ENCODE results near the gene TCHH.

Gene TCHH

GRCh38 chr1:152111515-152111968 lies 3.7 kb downstream of the TCHH start (continued):
- TF ChIP-seq, protein P1, sequence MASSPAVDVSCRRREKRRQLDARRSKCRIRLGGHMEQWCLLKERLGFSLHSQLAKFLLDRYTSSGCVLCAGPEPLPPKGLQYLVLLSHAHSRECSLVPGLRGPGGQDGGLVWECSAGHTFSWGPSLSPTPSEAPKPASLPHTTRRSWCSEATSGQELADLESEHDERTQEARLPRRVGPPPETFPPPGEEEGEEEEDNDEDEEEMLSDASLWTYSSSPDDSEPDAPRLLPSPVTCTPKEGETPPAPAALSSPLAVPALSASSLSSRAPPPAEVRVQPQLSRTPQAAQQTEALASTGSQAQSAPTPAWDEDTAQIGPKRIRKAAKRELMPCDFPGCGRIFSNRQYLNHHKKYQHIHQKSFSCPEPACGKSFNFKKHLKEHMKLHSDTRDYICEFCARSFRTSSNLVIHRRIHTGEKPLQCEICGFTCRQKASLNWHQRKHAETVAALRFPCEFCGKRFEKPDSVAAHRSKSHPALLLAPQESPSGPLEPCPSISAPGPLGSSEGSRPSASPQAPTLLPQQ (tag by site-specific recombination; IDR thresholded peaks at IDR 0.05), result 0 out of 2 replicates have a peak, but pooled peaks have one; percentile 41
- peak; percentile 51 for TF ChIP-seq FEZF1 (tag by site-specific recombination; IDR thresholded peaks at IDR 0.05)
- TF ChIP-seq ZNF140 (tag by site-specific recombination; IDR thresholded peaks at IDR 0.05), result no peak
- peak; percentile 13; the same call in 1 of the 2 replicates for TF ChIP-seq ZNF629 (tag by site-specific recombination; IDR thresholded peaks at IDR 0.05)
- TF ChIP-seq, protein P2, sequence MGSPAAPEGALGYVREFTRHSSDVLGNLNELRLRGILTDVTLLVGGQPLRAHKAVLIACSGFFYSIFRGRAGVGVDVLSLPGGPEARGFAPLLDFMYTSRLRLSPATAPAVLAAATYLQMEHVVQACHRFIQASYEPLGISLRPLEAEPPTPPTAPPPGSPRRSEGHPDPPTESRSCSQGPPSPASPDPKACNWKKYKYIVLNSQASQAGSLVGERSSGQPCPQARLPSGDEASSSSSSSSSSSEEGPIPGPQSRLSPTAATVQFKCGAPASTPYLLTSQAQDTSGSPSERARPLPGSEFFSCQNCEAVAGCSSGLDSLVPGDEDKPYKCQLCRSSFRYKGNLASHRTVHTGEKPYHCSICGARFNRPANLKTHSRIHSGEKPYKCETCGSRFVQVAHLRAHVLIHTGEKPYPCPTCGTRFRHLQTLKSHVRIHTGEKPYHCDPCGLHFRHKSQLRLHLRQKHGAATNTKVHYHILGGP (tag by site-specific recombination; IDR thresholded peaks at IDR 0.05), result 0 out of 2 replicates have a peak, but pooled peaks have one; percentile 9
- TF ChIP-seq KLF16 (tag by site-specific recombination; IDR thresholded peaks at IDR 0.05), result peak; percentile 68
- no peak for TF ChIP-seq ZNF571 (tag by site-specific recombination; IDR thresholded peaks at IDR 0.05)
- no peak for TF ChIP-seq MYNN (tag by site-specific recombination; IDR thresholded peaks at IDR 0.05; ENCODE audit: borderline replicate concordance)
- TF ChIP-seq ZNF114 (tag by site-specific recombination; IDR thresholded peaks at IDR 0.05), result no peak
- TF ChIP-seq, protein P3, sequence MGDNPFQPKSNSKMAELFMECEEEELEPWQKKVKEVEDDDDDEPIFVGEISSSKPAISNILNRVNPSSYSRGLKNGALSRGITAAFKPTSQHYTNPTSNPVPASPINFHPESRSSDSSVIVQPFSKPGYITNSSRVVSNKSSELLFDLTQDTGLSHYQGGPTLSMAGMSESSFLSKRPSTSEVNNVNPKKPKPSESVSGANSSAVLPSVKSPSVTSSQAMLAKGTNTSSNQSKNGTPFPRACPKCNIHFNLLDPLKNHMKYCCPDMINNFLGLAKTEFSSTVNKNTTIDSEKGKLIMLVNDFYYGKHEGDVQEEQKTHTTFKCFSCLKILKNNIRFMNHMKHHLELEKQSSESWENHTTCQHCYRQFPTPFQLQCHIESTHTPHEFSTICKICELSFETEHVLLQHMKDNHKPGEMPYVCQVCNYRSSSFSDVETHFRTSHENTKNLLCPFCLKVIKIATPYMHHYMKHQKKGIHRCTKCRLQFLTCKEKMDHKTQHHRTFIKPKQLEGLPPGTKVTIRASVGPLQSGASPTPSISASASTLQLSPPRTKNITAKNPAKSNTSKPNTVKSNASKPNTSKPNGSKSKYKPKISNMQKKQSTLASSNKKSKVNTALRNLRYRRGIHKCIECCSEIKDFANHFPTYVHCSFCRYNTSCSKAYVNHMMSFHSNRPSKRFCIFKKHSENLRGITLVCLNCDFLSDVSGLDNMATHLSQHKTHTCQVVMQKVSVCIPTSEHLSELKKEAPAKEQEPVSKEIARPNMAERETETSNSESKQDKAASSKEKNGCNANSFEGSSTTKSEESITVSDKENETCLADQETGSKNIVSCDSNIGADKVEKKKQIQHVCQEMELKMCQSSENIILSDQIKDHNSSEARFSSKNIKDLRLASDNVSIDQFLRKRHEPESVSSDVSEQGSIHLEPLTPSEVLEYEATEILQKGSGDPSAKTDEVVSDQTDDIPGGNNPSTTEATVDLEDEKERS (tag by site-specific recombination; IDR thresholded peaks at IDR 0.05), result peak; percentile 9; the same call in 1 of the 2 replicates
- TF ChIP-seq KLF17 (tag by site-specific recombination; IDR thresholded peaks at IDR 0.05), result peak; percentile 66
- no peak for TF ChIP-seq ZNF155 (tag by site-specific recombination; IDR thresholded peaks at IDR 0.05)
- no peak for TF ChIP-seq ZNF670 (tag by site-specific recombination; IDR thresholded peaks at IDR 0.05; ENCODE audit: low read depth)
- TF ChIP-seq, protein P4, sequence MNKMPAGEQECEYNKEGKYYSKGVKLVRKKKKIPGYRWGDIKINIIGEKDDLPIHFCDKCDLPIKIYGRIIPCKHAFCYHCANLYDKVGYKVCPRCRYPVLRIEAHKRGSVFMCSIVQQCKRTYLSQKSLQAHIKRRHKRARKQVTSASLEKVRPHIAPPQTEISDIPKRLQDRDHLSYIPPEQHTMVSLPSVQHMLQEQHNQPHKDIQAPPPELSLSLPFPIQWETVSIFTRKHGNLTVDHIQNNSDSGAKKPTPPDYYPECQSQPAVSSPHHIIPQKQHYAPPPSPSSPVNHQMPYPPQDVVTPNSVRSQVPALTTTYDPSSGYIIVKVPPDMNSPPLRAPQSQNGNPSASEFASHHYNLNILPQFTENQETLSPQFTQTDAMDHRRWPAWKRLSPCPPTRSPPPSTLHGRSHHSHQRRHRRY (tag by site-specific recombination; IDR thresholded peaks at IDR 0.05), result no peak
- peak; percentile 50; the same call in 1 of the 2 replicates for TF ChIP-seq ZNF76 (tag by site-specific recombination; IDR thresholded peaks at IDR 0.05; ENCODE audit: borderline replicate concordance, low read depth)
- TF ChIP-seq ZNF837 (tag by site-specific recombination; IDR thresholded peaks at IDR 0.05), result peak; percentile 89; the same call in 1 of the 2 replicates
- TF ChIP-seq SP7 (tag by site-specific recombination; IDR thresholded peaks at IDR 0.05), result peak; percentile 84
- TF ChIP-seq, protein P5, sequence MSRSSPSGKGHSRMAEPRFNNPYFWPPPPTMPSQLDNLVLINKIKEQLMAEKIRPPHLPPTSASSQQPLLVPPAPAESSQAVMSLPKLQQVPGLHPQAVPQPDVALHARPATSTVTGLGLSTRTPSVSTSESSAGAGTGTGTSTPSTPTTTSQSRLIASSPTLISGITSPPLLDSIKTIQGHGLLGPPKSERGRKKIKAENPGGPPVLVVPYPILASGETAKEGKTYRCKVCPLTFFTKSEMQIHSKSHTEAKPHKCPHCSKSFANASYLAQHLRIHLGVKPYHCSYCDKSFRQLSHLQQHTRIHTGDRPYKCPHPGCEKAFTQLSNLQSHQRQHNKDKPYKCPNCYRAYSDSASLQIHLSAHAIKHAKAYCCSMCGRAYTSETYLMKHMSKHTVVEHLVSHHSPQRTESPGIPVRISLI (tag by site-specific recombination; IDR thresholded peaks at IDR 0.05), result no peak
- no peak for TF ChIP-seq ZNF624 (tag by site-specific recombination; IDR thresholded peaks at IDR 0.05)
- TF ChIP-seq ZNF133 (tag by site-specific recombination; IDR thresholded peaks at IDR 0.05), result peak; percentile 17; the same call in 1 of the 2 replicates
- peak; percentile 36; the same call in 1 of the 2 replicates for TF ChIP-seq ZEB2 (tag by site-specific recombination; IDR thresholded peaks at IDR 0.05)
- TF ChIP-seq ZNF16 (tag by site-specific recombination; IDR thresholded peaks at IDR 0.05; ENCODE audit: low read depth), result no peak
- TF ChIP-seq MZF1 (tag by site-specific recombination; IDR thresholded peaks at IDR 0.05; ENCODE audit: borderline replicate concordance), result no peak
- TF ChIP-seq ZNF510 (tag by site-specific recombination; IDR thresholded peaks at IDR 0.05; ENCODE audit: insufficient replicate concordance), result no peak
- no peak for TF ChIP-seq ZNF423 (tag by site-specific recombination; IDR thresholded peaks at IDR 0.05)
- TF ChIP-seq TRIM28 (IDR thresholded peaks at IDR 0.05; ENCODE audit: borderline replicate concordance, low read length), result peak; percentile 10; the same call in 1 of the 2 replicates
- TF ChIP-seq ZSCAN4 (tag by site-specific recombination; IDR thresholded peaks at IDR 0.05), result peak; percentile 29; the same call in 1 of the 2 replicates
- no peak for TF ChIP-seq ZFP3 (tag by site-specific recombination; IDR thresholded peaks at IDR 0.05; ENCODE audit: low read depth)
- 0 out of 2 replicates have a peak, but pooled peaks have one; percentile 23 for TF ChIP-seq ZNF391 (tag by site-specific recombination; IDR thresholded peaks at IDR 0.05; ENCODE audit: borderline replicate concordance, low read depth)
- TF ChIP-seq ZNF112 (tag by site-specific recombination; IDR thresholded peaks at IDR 0.05), result no peak
